ENCODE results near the gene CSNK2A3.
"Not testable (repeated sequence)": the region's sequence is repeated elsewhere in the genome, so short reads cannot be mapped to it uniquely, and the experiment has no call there.

CSNK2A3 gene

GRCh38 chr11:11380340-11380739 lies 27.3 kb upstream of the CSNK2A3 start:
- no peak for DNase-seq (ENCODE audit: low read depth in 2 of 2, low spot score in 1 of 2)

DNA sequence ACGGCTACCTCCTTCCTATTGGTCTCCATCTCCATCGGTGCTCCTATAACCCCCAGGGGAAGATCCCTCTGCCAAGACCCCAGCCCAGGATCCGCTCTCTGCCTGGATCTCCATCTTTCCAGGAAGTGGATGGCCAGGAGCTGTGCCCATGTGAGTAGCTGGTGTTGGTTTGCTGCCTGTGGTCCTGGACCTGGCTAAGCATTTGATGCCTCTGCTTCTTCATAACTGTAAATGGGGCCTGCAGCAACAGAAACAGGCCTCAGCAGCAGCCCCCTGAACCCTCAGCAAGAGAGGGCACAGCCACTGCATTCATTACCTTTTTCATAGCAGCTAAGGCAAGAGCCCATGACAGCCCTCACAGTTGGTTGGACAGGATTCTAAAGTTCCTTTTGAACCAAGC lies 26.6 kb upstream of the CSNK2A3 start:
- no peak for DNase-seq (ENCODE audit: low read depth in 2 of 2, low spot score in 1 of 2)

DNA sequence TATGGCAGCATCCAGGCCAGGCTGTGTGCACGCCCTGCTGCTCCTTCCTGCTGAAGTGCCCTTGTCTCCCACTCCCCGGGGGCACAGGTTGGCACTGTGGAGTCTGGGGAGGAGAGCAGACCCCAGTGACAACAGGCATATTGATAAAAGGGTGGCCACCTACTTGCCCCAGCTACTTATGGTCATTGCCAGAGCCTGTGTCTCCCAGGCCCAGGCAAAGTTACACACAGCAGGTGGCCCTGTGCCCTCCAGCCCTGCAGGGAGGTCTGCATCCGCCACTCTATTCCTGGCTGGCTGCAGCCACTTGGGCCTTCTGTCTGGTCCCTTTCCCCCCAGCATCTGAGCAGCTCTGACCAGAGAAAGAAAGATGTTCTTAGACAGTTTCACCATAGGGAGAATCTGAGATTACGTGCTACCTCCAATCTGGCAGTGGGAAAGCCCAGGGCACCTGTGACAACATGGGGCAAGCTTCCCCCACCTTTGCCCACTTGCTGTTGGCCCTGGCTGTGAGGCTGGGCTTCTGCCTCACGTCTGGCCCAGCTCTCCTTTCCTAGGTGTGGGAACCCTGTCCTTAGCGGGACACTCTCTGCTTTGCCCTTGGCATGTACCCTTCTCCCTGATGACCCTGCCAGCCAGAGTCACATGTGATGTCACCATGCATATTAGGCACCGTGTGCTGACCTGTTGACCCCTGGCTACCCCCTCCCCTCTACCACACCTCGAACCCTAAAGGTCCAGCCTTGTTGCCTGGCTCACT lies 25.3 kb upstream of the CSNK2A3 start:
- DNase-seq (ENCODE audit: low read depth in 2 of 2, low spot score in 1 of 2): no peak

DNA sequence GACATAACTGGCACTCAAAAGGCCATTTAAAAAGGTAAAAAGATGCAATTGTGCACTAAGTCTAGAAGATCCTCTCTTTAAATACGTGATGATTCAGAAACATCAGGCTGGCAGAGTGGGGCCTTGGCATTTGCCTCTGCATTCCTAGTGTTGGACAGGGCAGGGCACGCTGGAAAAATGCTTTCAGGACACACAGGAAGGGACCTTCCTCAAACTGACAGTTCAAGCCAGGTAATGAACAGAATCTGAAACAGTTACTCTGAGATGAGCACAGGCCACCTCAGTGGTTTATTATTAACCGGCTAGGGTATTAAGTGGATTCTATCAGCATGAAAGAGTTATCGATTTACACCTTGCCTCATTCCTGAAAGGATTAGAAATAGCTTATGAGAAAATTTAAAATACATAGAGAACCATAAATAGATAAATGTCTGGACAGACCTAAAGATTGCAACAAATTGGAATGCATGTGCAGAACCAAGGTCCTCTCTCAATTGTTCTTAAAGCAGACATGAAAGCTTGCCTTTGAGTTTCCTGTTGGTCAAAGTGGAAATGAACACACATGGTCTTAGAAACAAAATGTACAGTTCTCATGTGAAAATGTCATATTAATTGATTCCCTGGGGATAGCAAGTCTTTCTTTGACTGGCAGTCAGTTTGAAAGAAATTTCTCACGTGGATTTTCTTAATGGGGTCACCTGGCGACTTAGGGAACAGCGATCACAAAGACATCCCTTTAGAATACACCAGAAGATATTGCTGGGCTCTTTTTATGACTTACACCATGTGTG lies 21.5 kb upstream of the CSNK2A3 start:
- DNase-seq (ENCODE audit: low read depth in 2 of 2, low spot score in 1 of 2): no peak

GRCh38 chr11:11373934-11374333 lies 20.9 kb upstream of the CSNK2A3 start:
- DNase-seq (ENCODE audit: low read depth in 2 of 2, low spot score in 1 of 2): no peak

GRCh38 chr11:11372461-11372860 lies 19.4 kb upstream of the CSNK2A3 start:
- DNase-seq (ENCODE audit: low read depth in 2 of 2, low spot score in 1 of 2): no peak

- DNase-seq (ENCODE audit: low read depth in 2 of 2, low spot score in 1 of 2): no peak
These were observed 17.9 kb upstream of the CSNK2A3 start for GRCh38 chr11:11370962-11371303.

- DNase-seq (ENCODE audit: low read depth in 2 of 2, low spot score in 1 of 2): no peak
These were observed 17.4 kb upstream of the CSNK2A3 start for GRCh38 chr11:11370255-11370961.

- no peak for DNase-seq (ENCODE audit: low read depth in 2 of 2, low spot score in 1 of 2)
These were observed 13.7 kb upstream of the CSNK2A3 start for GRCh38 chr11:11366793-11367192.

GRCh38 chr11:11363674-11364073 lies 10.6 kb upstream of the CSNK2A3 start:
- no peak for DNase-seq (ENCODE audit: low read depth in 2 of 2, low spot score in 1 of 2)

GRCh38 chr11:11359611-11360010 lies 6.6 kb upstream of the CSNK2A3 start:
- no peak for DNase-seq (ENCODE audit: low read depth in 2 of 2, low spot score in 1 of 2)

DNA sequence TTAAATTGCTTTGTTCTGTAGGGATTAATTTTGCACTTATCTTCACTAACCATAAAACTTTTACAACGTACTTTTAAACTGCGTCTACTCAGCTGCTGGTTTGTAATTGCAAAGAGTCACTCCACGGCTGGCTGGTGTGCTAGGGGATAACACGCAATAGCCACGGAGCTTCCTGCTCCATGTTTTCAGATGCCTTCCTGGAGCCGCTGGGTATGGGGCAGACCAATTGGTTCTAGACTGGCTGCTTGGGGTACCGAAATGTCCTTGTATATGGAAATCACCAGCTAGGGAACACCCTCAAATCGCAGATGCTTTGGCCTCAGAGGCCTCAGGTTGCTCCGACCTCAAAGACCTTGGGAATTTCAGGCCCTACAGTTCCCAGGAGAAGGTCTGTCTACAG lies 3.8 kb upstream of the CSNK2A3 start:
- no peak for DNase-seq (ENCODE audit: low read depth in 2 of 2, low spot score in 1 of 2)

- DNase-seq (ENCODE audit: low read depth in 2 of 2, low spot score in 1 of 2): not testable (repeated sequence)
These were observed 1.2 kb downstream of the CSNK2A3 start for GRCh38 chr11:11351851-11352250.

DNA sequence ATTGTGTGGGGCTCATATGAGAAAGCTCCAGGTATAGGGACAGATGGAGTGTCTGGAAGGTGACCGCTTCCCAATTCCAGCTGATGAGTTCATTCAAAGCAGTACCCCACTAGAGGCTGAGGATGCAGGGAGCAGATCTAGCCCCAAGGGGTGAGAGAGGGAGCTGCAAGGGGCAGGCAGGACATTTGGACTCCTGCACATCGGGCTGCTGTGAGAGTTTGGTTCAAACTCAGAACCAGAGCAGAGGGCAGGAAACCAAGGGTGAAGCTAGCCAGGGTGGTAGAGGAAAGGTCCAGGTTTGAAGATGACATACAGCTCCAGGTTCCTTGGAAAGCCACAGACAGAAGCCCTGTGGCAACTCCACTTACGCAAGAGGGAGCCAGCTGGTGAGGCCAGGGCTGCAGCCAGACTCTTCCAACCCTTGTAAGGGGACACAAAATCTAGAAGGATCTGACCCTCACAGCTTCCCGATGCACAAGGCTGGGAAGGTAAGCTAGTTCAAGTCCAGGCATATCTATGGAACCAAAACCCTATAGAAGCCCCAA lies 1.9 kb downstream of the CSNK2A3 start:
- no peak for DNase-seq (ENCODE audit: low read depth in 2 of 2, low spot score in 1 of 2)

GRCh38 chr11:11349870-11350337 lies 3.1 kb downstream of the CSNK2A3 start:
- no peak for DNase-seq (ENCODE audit: low read depth in 2 of 2, low spot score in 1 of 2)

DNA sequence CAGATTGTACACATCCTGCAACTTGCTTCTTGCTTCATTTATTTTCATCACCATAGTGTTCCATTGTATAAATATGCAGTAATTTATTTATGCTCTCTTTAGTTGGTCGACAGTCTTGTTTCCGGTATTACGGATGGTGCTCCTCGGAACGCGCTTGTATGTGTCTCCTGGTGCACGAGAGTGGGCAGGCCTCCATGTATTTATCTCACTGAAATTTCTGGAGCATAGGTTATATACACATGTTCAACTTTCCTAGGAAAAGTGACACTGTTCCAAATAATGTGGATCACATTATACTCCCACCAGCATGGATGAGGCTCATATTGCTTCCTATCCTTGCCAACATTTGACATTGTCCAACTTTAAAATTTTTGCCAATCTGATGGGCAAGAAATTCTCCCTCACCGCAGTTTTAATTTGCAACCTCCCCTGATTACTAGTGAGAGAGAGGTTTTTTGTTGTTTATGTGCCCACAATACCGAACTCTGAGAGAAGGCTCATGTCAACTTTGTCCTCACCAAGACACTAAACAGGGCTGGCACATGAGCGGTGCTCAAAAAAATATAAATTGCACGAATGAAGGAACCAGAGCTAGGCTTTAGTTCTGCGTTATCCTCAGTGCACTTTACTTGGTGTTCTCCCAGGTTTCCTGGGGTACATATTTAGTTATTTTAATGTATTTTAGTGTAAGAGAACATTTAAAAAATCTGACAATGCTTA lies 3.8 kb downstream of the CSNK2A3 start:
- DNase-seq (ENCODE audit: low read depth in 2 of 2, low spot score in 1 of 2): no peak

DNA sequence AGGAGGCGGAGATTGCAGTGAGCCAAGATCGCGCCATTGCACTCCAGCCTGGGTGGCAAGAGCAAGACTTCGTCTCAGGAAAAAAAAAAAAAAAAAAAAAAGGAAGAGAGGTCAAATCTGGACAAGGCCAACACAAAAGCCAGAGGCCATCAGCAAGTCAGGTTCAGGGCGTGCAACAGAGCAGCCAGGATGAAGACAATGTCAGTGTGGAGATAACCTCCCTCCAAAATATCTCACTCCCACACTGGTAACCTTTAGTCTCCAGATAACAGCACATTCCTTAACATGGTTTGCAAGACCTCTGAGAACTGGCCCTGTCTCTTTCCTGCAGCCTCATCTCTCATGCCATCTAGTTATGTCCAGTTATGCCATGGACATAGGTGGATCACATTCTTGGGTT lies 4.7 kb downstream of the CSNK2A3 start:
- no peak for DNase-seq (ENCODE audit: low read depth in 2 of 2, low spot score in 1 of 2)

- DNase-seq (ENCODE audit: low read depth in 2 of 2, low spot score in 1 of 2): no peak
These were observed 5.5 kb downstream of the CSNK2A3 start for GRCh38 chr11:11347592-11347991.

- DNase-seq (ENCODE audit: low read depth in 2 of 2, low spot score in 1 of 2): no peak
These were observed 6.7 kb downstream of the CSNK2A3 start for GRCh38 chr11:11346303-11346702.

- DNase-seq (ENCODE audit: low read depth in 2 of 2, low spot score in 1 of 2): no peak
These were observed 8.0 kb downstream of the CSNK2A3 start for GRCh38 chr11:11345099-11345498.

GRCh38 chr11:11344045-11344444 lies 9.0 kb downstream of the CSNK2A3 start:
- DNase-seq (ENCODE audit: low read depth in 2 of 2, low spot score in 1 of 2): no peak
